Measurements from ENCODE around the gene TUFM.
"Not testable (repeated sequence)": the region's sequence is repeated elsewhere in the genome, so short reads cannot be mapped to it uniquely, and the experiment has no call there.

Gene TUFM

GRCh38 chr16:28873543-28874201 is 27.5 kb upstream of the TUFM start:
- FAIRE-seq (no peak), DNase-seq (ENCODE audit: insufficient read length, low spot score) (no peak)
- peak; percentile 42 for TF ChIP-seq CTCF (IDR thresholded peaks at IDR 0.05; ENCODE audit: insufficient read depth, missing control alignments)

GRCh38 chr16:28872952-28873351 is 26.8 kb upstream of the TUFM start:
- FAIRE-seq (no peak), DNase-seq (ENCODE audit: insufficient read length, low spot score) (no peak)
- no peak for TF ChIP-seq CTCF (IDR thresholded peaks at IDR 0.05; ENCODE audit: insufficient read depth, missing control alignments)

- no peak for DNase-seq (ENCODE audit: insufficient read length, low spot score)
- no peak for TF ChIP-seq CTCF (IDR thresholded peaks at IDR 0.05; ENCODE audit: insufficient read depth, missing control alignments)
- FAIRE-seq = no peak
Measured at GRCh38 chr16:28869201-28869600, 23.1 kb upstream of the TUFM start.

GRCh38 chr16:28867646-28868045 is 21.5 kb upstream of the TUFM start:
- not testable (repeated sequence) for FAIRE-seq; DNase-seq (ENCODE audit: insufficient read length, low spot score)

GRCh38 chr16:28867241-28867640 is 21.1 kb upstream of the TUFM start:
- TF ChIP-seq CTCF (IDR thresholded peaks at IDR 0.05; ENCODE audit: insufficient read depth, missing control alignments) = no peak
- FAIRE-seq (no peak), DNase-seq (ENCODE audit: insufficient read length, low spot score) (no peak)

- DNase-seq (ENCODE audit: insufficient read length, low spot score) (no peak), FAIRE-seq (no peak)
- no peak for TF ChIP-seq CTCF (IDR thresholded peaks at IDR 0.05; ENCODE audit: insufficient read depth, missing control alignments)
Measured at GRCh38 chr16:28866454-28866804, 20.3 kb upstream of the TUFM start.

- DNase-seq (ENCODE audit: insufficient read length, low spot score) (no peak), FAIRE-seq (no peak)
- no peak for TF ChIP-seq CTCF (IDR thresholded peaks at IDR 0.05; ENCODE audit: insufficient read depth, missing control alignments)
Measured at GRCh38 chr16:28865722-28866453, 19.7 kb upstream of the TUFM start.

All from D721Med (cell line).